Brain pericyte (primary cell): ENCODE results near the gene TTC23L.

Experiments used
- DNase-seq: peaks from one replicate; pipeline ENCODE4 v3.0.0-alpha.2; 2012; ENCODE audit warnings: low read depth, low spot score

The TTC23L gene

GRCh38 chr5:34870382-34870781 is 31.4 kb downstream of the TTC23L start:
- no peak for DNase-seq

GRCh38 chr5:34876275-34876674 is 37.3 kb downstream of the TTC23L start:
- no peak for DNase-seq

GRCh38 chr5:34881246-34881645 is 42.3 kb downstream of the TTC23L start:
- no peak for DNase-seq

- no peak for DNase-seq
These were observed 47.6 kb downstream of the TTC23L start for GRCh38 chr5:34886392-34887119.

- DNase-seq: no peak
These were observed 50.4 kb downstream of the TTC23L start for GRCh38 chr5:34889394-34889793.

GRCh38 chr5:34891981-34892380 is 53.0 kb downstream of the TTC23L start:
- peak; percentile 69 for DNase-seq

GRCh38 chr5:34892414-34892813 is 53.5 kb downstream of the TTC23L start:
- no peak for DNase-seq

- no peak for DNase-seq
These were observed 55.8 kb downstream of the TTC23L start for GRCh38 chr5:34894716-34895115.

- DNase-seq: no peak
These were observed 56.9 kb downstream of the TTC23L start for GRCh38 chr5:34895641-34896419.

GRCh38 chr5:34897646-34898045 is 58.7 kb downstream of the TTC23L start:
- DNase-seq: no peak

- peak; percentile 13 for DNase-seq
These were observed 59.4 kb downstream of the TTC23L start for GRCh38 chr5:34898258-34898895.

- DNase-seq: no peak
These were observed 60.1 kb downstream of the TTC23L start for GRCh38 chr5:34899066-34899465.

- DNase-seq: no peak
These were observed 61.7 kb downstream of the TTC23L start for GRCh38 chr5:34900652-34901051.

- no peak for DNase-seq
These were observed 64.3 kb downstream of the TTC23L start for GRCh38 chr5:34903260-34903659.

GRCh38 chr5:34905564-34905963 is 66.6 kb downstream of the TTC23L start:
- DNase-seq: no peak

- no peak for DNase-seq
These were observed 74.1 kb downstream of the TTC23L start for GRCh38 chr5:34913072-34913471.

- DNase-seq: no peak
These were observed 75.7 kb downstream of the TTC23L start for GRCh38 chr5:34914671-34915138.

GRCh38 chr5:34915139-34915855 is 76.3 kb downstream of the TTC23L start, which contains the start of the genes BRIX1 and RAD1:
BRIX1 (plus strand) TSS chr5:34915711; CDS start chr5:34915739, 28 bp downstream.
RAD1 (minus strand) TSS chr5:34915504; CDS start chr5:34914892, 612 bp downstream.
- peak; percentile 91 for DNase-seq

GRCh38 chr5:34915856-34916192 is 76.9 kb downstream of the TTC23L start:
- DNase-seq: no peak

GRCh38 chr5:34916518-34916917 is 77.6 kb downstream of the TTC23L start:
- DNase-seq: no peak

- DNase-seq: no peak
These were observed 79.1 kb downstream of the TTC23L start for GRCh38 chr5:34918025-34918424.

- DNase-seq: no peak
These were observed 80.1 kb downstream of the TTC23L start for GRCh38 chr5:34919077-34919476.
